Neuronal stem cell (in vitro differentiated cells): Measurements from ENCODE around the gene TCEAL4. TPM values are rescaled to one million over a fixed set of nuclear protein-coding genes. Genes with fewer than 3 reads are reported as not detected.
A peak's percentile ranks its signal among the peaks of the same experiment; 100 is the strongest.

Source experiments
- DNase-seq: peaks from one replicate; pipeline ENCODE4 v3.0.0-alpha.2; 2013; ENCODE audit warnings: low spot score
- H2AFZ ChIP-seq: one replicate; pipeline ENCODE4 v1.6.1; 2013; ENCODE audit warnings: mild to moderate bottlenecking, low read length, inconsistent platforms
- H2AK5ac ChIP-seq: 2 replicates; pipeline ENCODE4 v1.6.1; 2013; ENCODE audit warnings: low read depth, mild to moderate bottlenecking, inconsistent platforms, low read length, moderate library complexity, mixed read lengths
- H2BK120ac ChIP-seq: 2 replicates; pipeline ENCODE4 v1.6.1; 2013; ENCODE audit warnings: low read depth, mild to moderate bottlenecking, inconsistent platforms, low read length, moderate library complexity, mixed read lengths
- H2BK12ac ChIP-seq: one replicate; pipeline ENCODE4 v1.6.1; 2013; ENCODE audit warnings: low read length, inconsistent platforms
- H2BK15ac ChIP-seq: 2 replicates; pipeline ENCODE4 v1.6.1; 2013; ENCODE audit warnings: mild to moderate bottlenecking, low read length, inconsistent platforms, mixed read lengths
- H2BK5ac ChIP-seq: one replicate; pipeline ENCODE4 v1.6.1; 2013; ENCODE audit warnings: inconsistent platforms, mild to moderate bottlenecking, low read length, moderate library complexity
- H3K14ac ChIP-seq: one replicate; pipeline ENCODE4 v1.6.1; 2013; ENCODE audit warnings: low read length, inconsistent platforms
- H3K18ac ChIP-seq: 2 replicates; pipeline ENCODE4 v1.6.1; 2013; ENCODE audit warnings: low read length, inconsistent platforms
- H3K23ac ChIP-seq: 2 replicates; pipeline ENCODE4 v1.6.1; 2013; ENCODE audit warnings: low read depth, mild to moderate bottlenecking, mixed read lengths, low read length, inconsistent platforms; ENCODE audit not compliant: poor library complexity
- H3K27ac ChIP-seq: replicated peaks from 3 replicates; pipeline ENCODE4 v1.5.1; 2013; ENCODE audit warnings: low read length, inconsistent platforms
- H3K27me3 ChIP-seq, 3 experiments: 2 replicates each; pipeline ENCODE4 v1.6.1; 2013; ENCODE audit warnings: low read length in 3 of 3, mild to moderate bottlenecking in 2 of 3, inconsistent platforms in 1 of 3, low read depth in 1 of 3, mixed read lengths in 1 of 3, moderate library complexity in 1 of 3; ENCODE audit not compliant: control insufficient read depth in 3 of 3, insufficient read depth in 3 of 3
- H3K36me3 ChIP-seq, 2 donors: replicated peaks in 1 of 2; 2 replicates each; pipeline ENCODE4 v1.6.1; 2013; ENCODE audit warnings: low read length in 2 of 2; ENCODE audit not compliant: control insufficient read depth in 2 of 2, insufficient read depth in 2 of 2
- H3K4ac ChIP-seq: 2 replicates; pipeline ENCODE4 v1.6.1; 2013; ENCODE audit warnings: inconsistent platforms, mild to moderate bottlenecking, low read length, moderate library complexity
- H3K4me1 ChIP-seq, 2 donors: 1 replicate in 1 of 2; 2 replicates in 1 of 2; pipeline ENCODE4 v1.6.1; 2013; ENCODE audit warnings: low read length in 2 of 2, low read depth in 1 of 2; ENCODE audit not compliant: control insufficient read depth in 2 of 2, insufficient read depth in 1 of 2
- H3K4me2 ChIP-seq: one replicate; pipeline ENCODE4 v1.6.1; 2013; ENCODE audit warnings: mild to moderate bottlenecking, low read length, inconsistent platforms; ENCODE audit not compliant: insufficient read depth, poor library complexity, severe bottlenecking
- H3K4me3 ChIP-seq, 2 donors: 2 replicates each; pipeline ENCODE4 v1.5.1; 2013; ENCODE audit warnings: low read length in 2 of 2, mild to moderate bottlenecking in 2 of 2, inconsistent platforms in 1 of 2, moderate library complexity in 1 of 2
- H3K79me1 ChIP-seq: one replicate; pipeline ENCODE4 v1.6.1; 2013; ENCODE audit warnings: low read depth, mild to moderate bottlenecking, inconsistent platforms, low read length, moderate library complexity
- H3K9ac ChIP-seq: one replicate; pipeline ENCODE4 v1.6.1; 2013; ENCODE audit warnings: mild to moderate bottlenecking, low read depth, low read length, inconsistent platforms; ENCODE audit not compliant: poor library complexity
- H3K9me3 ChIP-seq, 2 donors: replicated peaks in 1 of 2; 2 replicates each; pipeline versions ENCODE3 to v1.6.1; 2013; ENCODE audit warnings: low read length in 2 of 2, mild to moderate bottlenecking in 2 of 2, inconsistent platforms in 1 of 2, low read depth in 1 of 2, mixed read lengths in 1 of 2, moderate library complexity in 1 of 2; ENCODE audit not compliant: control insufficient read depth in 2 of 2, insufficient read depth in 1 of 2
- H4K8ac ChIP-seq: one replicate; pipeline ENCODE4 v1.6.1; 2013; ENCODE audit warnings: low read depth, mild to moderate bottlenecking, inconsistent platforms, low read length, moderate library complexity
- H4K91ac ChIP-seq: one replicate; pipeline ENCODE4 v1.6.1; 2013; ENCODE audit warnings: low read length, low read depth, mild to moderate bottlenecking, inconsistent platforms; ENCODE audit not compliant: poor library complexity
- WGBS, 2 donors: extraction: QIAGEN DNeasy Blood & Tissue Kit; methylation state at CpG; one replicate each; pipeline ENCODE4 v1.1.7; 2013; ENCODE audit warnings: missing lambda C conversion rate in 2 of 2, mixed read lengths in 1 of 2; ENCODE audit not compliant: insufficient read length in 2 of 2, insufficient replicate concordance in 1 of 2; ENCODE audit errors: extremely low coverage in 2 of 2; 5-methylcytosine and 5-hydroxymethylcytosine counted together
- polyA plus RNA-seq, 2 experiments: library from polyadenylated mRNA; stranded (reverse); fragments of 200-250 nt; gene quantifications; one replicate each; pipeline ENCODE4 v1.2.3, GENCODE V29; 2013

TCEAL4 gene
- polyA plus RNA-seq (2013, experiment 1 of 2) = 81.0 TPM
- 83.3 TPM for polyA plus RNA-seq (2013, experiment 2 of 2)

DNA sequence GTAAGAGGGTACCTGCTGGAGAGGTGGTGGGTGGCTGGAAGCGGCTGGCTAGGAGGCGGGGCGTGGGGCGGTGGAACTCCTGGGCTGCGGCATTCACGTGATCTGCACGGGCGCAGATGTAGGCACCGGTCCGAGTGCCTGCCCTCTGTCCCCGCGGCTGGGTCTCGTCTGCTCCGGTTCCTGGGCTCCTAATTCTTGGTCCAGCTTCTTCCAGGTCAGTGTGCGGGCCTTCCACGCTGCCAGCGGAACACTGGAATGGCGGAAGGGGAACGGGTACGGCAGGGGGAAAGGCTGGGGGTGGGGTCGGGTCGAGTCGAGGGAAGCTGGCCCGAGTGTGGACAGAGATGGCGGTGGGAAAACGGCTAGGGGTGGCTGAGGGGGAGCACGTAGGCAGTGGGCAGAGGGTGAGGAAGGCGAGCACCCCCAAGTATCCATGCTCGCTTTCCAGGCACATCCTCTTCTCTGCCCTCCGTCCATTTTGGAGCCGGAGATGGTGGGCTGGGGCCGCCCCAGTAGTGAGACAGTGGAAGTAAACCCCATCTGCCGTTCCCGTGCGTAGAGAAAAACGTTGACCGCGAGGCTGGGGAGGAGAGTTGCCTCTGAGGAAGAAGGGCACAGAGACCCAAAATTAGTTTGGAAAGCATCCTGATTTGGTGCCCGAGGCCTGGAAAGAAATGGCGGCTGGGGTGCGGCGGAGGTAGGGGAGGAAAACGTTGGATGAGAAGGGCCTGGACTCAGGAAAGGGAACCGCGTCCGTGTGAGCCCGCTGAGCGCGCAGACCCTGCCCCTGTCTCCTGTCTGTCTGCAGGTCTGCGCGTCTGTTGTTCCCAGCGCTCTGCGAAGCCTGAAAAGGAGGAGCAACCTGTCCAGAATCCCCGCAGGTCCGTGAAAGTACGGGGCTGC is at the start of gene TCEAL4:
TSS of gene TCEAL4 (plus strand) at position 105 of the 903 bp plus-strand sequence. CDS start 1,161 bp downstream, outside the sequence.
- no peak for DNase-seq
- Histone ChIP-seq H3K18ac (peak within 1 kb of the TSS; percentile 89), H3K36me3 (peaks cover 0 to 25% of the 10 kb centered on the region in 2 donors), H2BK120ac (no peak within 1 kb of the TSS), H3K27me3 (no peaks in the 10 kb centered on the region), H3K4me1 (no peaks in the 10 kb centered on the region), H2BK5ac (no peak within 1 kb of the TSS), H4K91ac (no peak within 1 kb of the TSS), H3K14ac (peak within 1 kb of the TSS; percentile 82), H2BK12ac (no peak within 1 kb of the TSS), H2AFZ (peak within 1 kb of the TSS; percentile 89), H4K8ac (no peak within 1 kb of the TSS), H3K27ac (no peak within 1 kb of the TSS), H3K9me3 (no peaks in the 10 kb centered on the region), H3K23ac (no peak within 1 kb of the TSS), H2AK5ac (no peak within 1 kb of the TSS), H3K79me1 (peaks cover 3% of the 10 kb centered on the region), H3K4me3 (peak within 1 kb of the TSS; percentile 56 to 93), H3K9ac (peak within 1 kb of the TSS; percentile 84), H3K4me2 (peak within 1 kb of the TSS; percentile 54), H2BK15ac (no peak within 1 kb of the TSS), H3K4ac (no peak within 1 kb of the TSS)
- WGBS, 2 donors = no CpG with 5 or more reads among the region's 56 CpGs

- Histone ChIP-seq H3K27me3 (no peaks in the 10 kb centered on the region), H2BK12ac (no peak overlapping the region), H3K79me1 (no peaks in the 10 kb centered on the region), H3K14ac (no peak overlapping the region), H3K9me3 (no peaks in the 10 kb centered on the region), H3K27ac (no peak overlapping the region), H3K4me1 (no peaks in the 10 kb centered on the region), H3K4me2 (no peak overlapping the region), H3K36me3 (no peaks in the 10 kb centered on the region), H4K8ac (no peak overlapping the region), H3K18ac (no peak overlapping the region), H2AFZ (no peak overlapping the region), H2BK120ac (no peak overlapping the region), H3K9ac (no peak overlapping the region), H2BK5ac (no peak overlapping the region), H4K91ac (no peak overlapping the region), H2AK5ac (no peak overlapping the region), H3K23ac (no peak overlapping the region), H3K4ac (no peak overlapping the region), H2BK15ac (no peak overlapping the region), H3K4me3 (no peak overlapping the region)
- no peak for DNase-seq
Observed at GRCh38 chrX:103536071-103536470, 49.2 kb upstream of the TCEAL4 start.

GRCh38 chrX:103536732-103537131 is 48.6 kb upstream of the TCEAL4 start:
- no peak overlapping the region for H3K27ac ChIP-seq
- H3K27me3 ChIP-seq = no peaks in the 10 kb centered on the region
- no peaks in the 10 kb centered on the region for H3K36me3 ChIP-seq
- no peak overlapping the region for H2BK5ac ChIP-seq
- DNase-seq = no peak
- H3K4me3 ChIP-seq = no peak overlapping the region
- H3K79me1 ChIP-seq = no peaks in the 10 kb centered on the region
- H3K4me1 ChIP-seq = no peaks in the 10 kb centered on the region
- no peak overlapping the region for H3K23ac ChIP-seq
- H3K9ac ChIP-seq = no peak overlapping the region
- H2BK120ac ChIP-seq = no peak overlapping the region
- H3K4me2 ChIP-seq = no peak overlapping the region
- no peak overlapping the region for H3K18ac ChIP-seq
- no peak overlapping the region for H2AFZ ChIP-seq
- H2AK5ac ChIP-seq = no peak overlapping the region
- no peak overlapping the region for H2BK15ac ChIP-seq
- H4K8ac ChIP-seq = no peak overlapping the region
- no peak overlapping the region for H3K4ac ChIP-seq
- H2BK12ac ChIP-seq = no peak overlapping the region
- no peak overlapping the region for H3K14ac ChIP-seq
- no peak overlapping the region for H4K91ac ChIP-seq
- no peaks in the 10 kb centered on the region for H3K9me3 ChIP-seq

DNA sequence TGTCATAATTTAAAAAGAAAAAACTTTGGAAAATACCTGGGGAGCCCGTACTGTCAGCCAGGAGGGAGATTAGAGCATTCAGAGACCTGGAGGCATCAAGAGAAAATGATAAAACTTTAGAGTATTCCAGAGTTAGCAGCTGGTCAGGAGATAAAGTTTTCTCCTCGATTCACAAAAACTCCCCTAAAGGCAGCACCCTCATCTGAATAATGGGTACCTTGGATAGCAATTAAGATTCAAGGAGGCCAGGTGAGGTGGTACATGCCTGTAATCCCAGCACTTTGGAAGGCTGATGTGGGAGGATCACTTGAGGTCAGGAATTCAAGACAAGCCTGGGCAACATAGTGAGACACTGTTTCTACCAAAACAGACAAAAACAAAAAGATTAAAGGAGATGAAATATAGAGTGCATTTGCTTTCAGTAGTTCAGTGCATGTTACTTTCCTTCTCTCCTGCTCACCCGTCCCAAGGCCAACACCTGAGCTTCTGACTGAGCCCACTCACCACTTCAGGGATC is 47.4 kb upstream of the TCEAL4 start:
- H3K18ac ChIP-seq = no peak overlapping the region
- DNase-seq = no peak
- H2BK12ac ChIP-seq = no peak overlapping the region
- no peaks in the 10 kb centered on the region for H3K9me3 ChIP-seq
- H3K27me3 ChIP-seq = no peaks in the 10 kb centered on the region
- no peak overlapping the region for H2BK120ac ChIP-seq
- H3K4me3 ChIP-seq = no peak overlapping the region
- H3K23ac ChIP-seq = no peak overlapping the region
- no peak overlapping the region for H2BK5ac ChIP-seq
- WGBS, 2 donors = no CpG with 5 or more reads among the region's 3 CpGs
- H3K4me1 ChIP-seq = no peaks in the 10 kb centered on the region
- no peak overlapping the region for H3K4ac ChIP-seq
- no peak overlapping the region for H2AFZ ChIP-seq
- no peak overlapping the region for H2AK5ac ChIP-seq
- H3K79me1 ChIP-seq = no peaks in the 10 kb centered on the region
- no peak overlapping the region for H3K4me2 ChIP-seq
- no peak overlapping the region for H3K14ac ChIP-seq
- H3K9ac ChIP-seq = no peak overlapping the region
- no peak overlapping the region for H2BK15ac ChIP-seq
- H4K91ac ChIP-seq = no peak overlapping the region
- H3K36me3 ChIP-seq = no peaks in the 10 kb centered on the region
- H4K8ac ChIP-seq = no peak overlapping the region
- no peak overlapping the region for H3K27ac ChIP-seq
